CD4-positive, alpha-beta T cell treated with Interleukin-15 for 4 hours (primary cell): Measurements from ENCODE around the gene MYL10.

Experiments used
- DNase-seq: peaks from one replicate; pipeline ENCODE4 v3.0.0-alpha.2; 2020; ENCODE audit warnings: low spot score

MYL10 gene

GRCh38 chr7:101629171-101629570, at the start of gene MYL10:
Gene MYL10 (minus strand): TSS chr7:101629296. CDS start chr7:101629118, 178 bp downstream.
- no peak for DNase-seq

- no peak for DNase-seq
Observed at GRCh38 chr7:101678658-101679057, 49.6 kb upstream of the MYL10 start.

GRCh38 chr7:101677797-101678479, 48.8 kb upstream of the MYL10 start:
- DNase-seq = no peak

- DNase-seq = no peak
Observed at GRCh38 chr7:101677391-101677790, 48.3 kb upstream of the MYL10 start.

GRCh38 chr7:101676956-101677355, 47.9 kb upstream of the MYL10 start:
- no peak for DNase-seq

DNA sequence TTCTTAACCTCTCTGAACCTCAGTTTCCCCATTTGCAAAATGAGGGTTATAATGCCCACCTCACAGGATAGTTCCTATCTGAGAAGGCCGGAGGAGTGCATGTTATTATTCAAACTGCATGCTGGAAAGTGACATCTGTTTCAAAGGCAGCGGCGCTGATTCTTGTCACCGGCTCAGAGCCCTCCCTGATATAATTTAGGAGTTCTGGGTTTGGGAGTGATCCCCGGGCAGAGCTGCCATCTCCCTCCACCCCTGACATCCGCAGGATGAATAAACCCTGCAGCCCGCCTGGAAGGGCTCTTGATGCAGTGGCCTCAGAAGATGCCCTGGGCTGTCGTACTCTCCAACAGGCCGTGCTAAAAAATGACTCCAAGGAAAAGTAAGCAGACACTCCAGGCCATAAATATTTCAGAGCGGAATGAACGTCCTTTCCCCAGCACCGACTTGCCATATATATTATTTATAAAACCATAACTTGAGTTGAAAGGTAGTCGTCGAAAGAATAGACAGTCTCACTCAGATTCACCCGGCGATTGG, 47.0 kb upstream of the MYL10 start:
- no peak for DNase-seq

GRCh38 chr7:101674439-101674838, 45.3 kb upstream of the MYL10 start:
- DNase-seq = no peak

- DNase-seq = no peak
Observed at GRCh38 chr7:101673951-101674350, 44.9 kb upstream of the MYL10 start.

GRCh38 chr7:101673315-101673714, 44.2 kb upstream of the MYL10 start:
- DNase-seq = no peak

- no peak for DNase-seq
Observed at GRCh38 chr7:101671371-101672356, 42.6 kb upstream of the MYL10 start.

GRCh38 chr7:101669307-101669706, 40.2 kb upstream of the MYL10 start:
- no peak for DNase-seq

DNA sequence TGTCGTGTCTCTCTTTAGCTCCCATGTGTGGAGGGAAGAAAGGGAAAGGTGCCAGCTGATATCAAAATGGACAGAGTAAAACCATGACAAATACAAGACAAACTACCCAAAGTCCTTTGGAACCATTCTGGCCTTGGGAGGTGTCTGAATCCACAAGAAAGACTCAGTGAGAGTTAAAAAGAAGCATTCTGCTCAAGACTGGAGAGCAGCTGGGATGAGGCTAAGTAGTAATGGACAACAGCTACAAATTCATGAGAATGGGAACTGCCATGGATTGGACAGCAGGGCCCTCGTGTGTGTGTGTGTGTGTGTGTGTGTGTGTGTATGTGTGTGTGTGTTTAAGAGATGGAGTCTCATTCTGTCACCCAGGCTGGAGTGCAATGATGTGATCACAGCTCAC, 39.6 kb upstream of the MYL10 start:
- DNase-seq = no peak

DNA sequence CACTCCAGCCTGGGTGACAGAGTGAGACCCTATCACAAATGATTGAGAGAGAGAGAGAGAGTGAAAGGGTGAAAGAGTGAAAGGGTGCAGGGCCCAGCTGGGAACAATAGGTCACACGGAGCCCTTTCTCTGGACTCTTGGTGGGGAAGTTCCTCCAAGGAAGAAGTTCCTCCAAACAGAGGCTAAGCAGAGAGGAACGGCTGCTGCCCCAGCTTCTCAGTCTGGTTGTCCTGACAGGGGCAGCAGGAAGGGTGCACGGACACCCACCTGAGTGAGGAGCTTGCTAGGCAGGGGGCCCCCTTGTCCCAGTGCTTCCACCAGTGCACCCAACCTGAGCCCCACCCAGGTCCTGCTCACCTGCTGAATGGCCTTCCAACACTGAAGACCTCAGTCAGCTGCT, 38.8 kb upstream of the MYL10 start:
- no peak for DNase-seq

GRCh38 chr7:101667399-101667798, 38.3 kb upstream of the MYL10 start:
- DNase-seq = no peak

- no peak for DNase-seq
Observed at GRCh38 chr7:101666741-101667140, 37.6 kb upstream of the MYL10 start.

DNA sequence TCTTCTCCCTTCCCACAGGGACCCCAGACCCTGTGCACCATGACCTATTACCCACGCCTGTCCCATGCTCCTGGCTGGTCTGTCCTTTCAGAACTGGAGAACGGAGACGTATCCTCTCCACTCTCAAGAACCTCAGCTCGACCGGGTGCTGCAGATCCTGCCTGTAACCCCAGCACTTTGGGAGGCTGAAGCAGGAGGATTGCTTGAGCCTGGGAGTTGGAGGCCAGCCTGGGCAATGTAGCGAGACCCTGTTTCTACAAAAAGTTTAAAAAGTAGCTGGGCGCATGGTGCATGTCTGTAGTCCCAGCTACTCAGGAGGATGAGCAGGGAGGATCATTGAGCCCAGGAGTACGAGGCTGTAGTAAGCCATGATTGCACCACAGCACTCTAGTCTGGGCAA, 37.2 kb upstream of the MYL10 start:
- no peak for DNase-seq

- no peak for DNase-seq
Observed at GRCh38 chr7:101664893-101665471, 35.9 kb upstream of the MYL10 start.

DNA sequence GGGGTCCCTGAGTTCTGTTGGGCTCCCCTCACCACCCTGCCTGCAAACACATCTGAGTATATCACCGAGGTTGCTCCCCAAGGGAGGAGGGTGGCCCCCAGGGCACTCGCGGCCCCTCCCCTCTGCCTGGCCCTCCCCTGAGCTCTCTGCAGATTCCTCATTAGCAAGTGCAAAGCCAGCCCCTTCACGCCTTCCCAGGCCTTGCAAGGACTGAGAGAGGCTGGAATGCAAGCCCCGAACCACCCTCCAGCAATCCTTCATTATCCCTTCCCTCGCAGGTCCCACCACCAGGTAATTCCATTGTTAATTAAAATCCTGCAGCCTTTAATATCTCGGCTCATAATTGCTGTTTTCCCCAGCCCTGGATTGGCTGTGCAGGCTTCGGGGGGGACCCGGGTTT, 35.3 kb upstream of the MYL10 start:
- DNase-seq = no peak

DNA sequence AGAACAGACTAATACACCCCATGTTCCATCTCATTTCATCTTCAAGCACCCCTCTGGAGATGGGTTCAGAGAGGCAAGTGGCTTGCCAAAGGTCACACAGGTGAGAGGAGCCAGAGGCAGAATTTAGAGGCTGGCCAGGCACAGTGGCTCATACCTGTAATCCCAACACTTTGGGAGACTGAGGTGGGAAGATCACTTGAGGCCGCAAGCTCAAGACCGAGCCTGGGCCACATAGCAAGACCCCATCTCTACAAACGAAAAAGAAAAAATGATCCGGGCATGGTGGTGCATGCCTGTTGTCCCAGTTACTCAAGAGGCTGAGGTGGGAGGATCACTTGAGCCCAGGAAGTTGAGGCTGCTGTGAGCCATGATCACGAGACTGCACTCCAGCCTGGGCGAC, 34.7 kb upstream of the MYL10 start:
- no peak for DNase-seq

DNA sequence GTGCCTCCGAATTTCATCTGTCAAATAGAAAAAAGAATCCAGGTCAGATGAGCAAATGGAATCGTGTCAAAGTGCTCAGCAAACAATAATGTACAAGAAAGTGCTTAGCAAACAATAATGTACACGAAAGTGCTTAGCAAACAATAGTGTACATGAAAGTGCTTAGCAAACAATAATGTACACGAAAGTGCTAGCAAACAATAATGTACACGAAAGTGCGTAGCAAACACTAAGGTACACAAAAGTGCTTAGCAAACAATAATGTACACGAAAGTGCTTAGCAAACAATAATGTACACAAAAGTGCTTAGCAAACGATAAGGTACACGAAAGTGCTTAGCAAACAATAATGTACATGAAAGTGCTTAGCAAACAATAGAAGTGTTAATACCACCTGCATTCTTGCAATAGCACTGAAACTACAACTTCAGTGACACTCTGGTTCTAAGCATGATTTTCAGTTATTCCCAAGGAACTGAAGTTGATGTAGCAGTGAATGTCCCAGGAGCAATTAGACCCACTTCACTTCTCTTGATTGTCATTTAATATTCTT, 33.4 kb upstream of the MYL10 start:
- no peak for DNase-seq

- no peak for DNase-seq
Observed at GRCh38 chr7:101659706-101660105, 30.6 kb upstream of the MYL10 start.

GRCh38 chr7:101657171-101657570, 28.1 kb upstream of the MYL10 start:
- no peak for DNase-seq
